ENCODE data around the gene NOP10. TPM values are rescaled to one million over a fixed set of nuclear protein-coding genes. Genes with fewer than 3 reads are reported as not detected.

NOP10 gene
- total and polyA plus RNA-seq, 7 experiments from 2014 or later: 31.9 to 371 (median 77.8) TPM

- Mint-ChIP-seq H3K36me3 (peaks cover 0 to 11% (median 8%) of the 10 kb centered on the region in 5 donors), H3K4me3 (peak overlapping the region in 4 of 10 donors; percentile 10 to 78 (median 38)), H3K27me3 (no peaks in the 10 kb centered on the region), H3K9me3 (no peaks in the 10 kb centered on the region), H3K4me1 (peaks cover 42 to 93% (median 61%) of the 10 kb centered on the region in 7 donors), H3K27ac (peak overlapping the region in 5 of 9 donors; percentile 22 to 93 (median 48))
- POLR2A ChIA-PET: interaction anchor here (0.7 to 10.9 kb wide), 5 partner anchors 11 to 25 kb away, joined by 3 to 151 read pairs (median 4); partner anchors contain the start of genes NOP10, NUTM1 and SLC12A6
- H3K4me1 ChIP-seq (ENCODE audit: control insufficient read depth in 2 of 2, insufficient read depth in 2 of 2, low read length in 2 of 2): peaks cover 0 to 44% of the 10 kb centered on the region in 2 donors
- CTCF ChIA-PET: interaction anchor here (1.4 kb wide), 1 partner anchor 18 kb away, joined by 4 read pairs; the partner anchor contains the start of genes NOP10 and NUTM1
- H3K4me3 ChIP-seq (ENCODE audit: low read length): no peak overlapping the region
- no peaks in the 10 kb centered on the region for H3K36me3 ChIP-seq (ENCODE audit: control insufficient read depth in 2 of 3, insufficient read depth in 3 of 3, low read length in 3 of 3)
- no peaks in the 10 kb centered on the region for H3K9me3 ChIP-seq (ENCODE audit: control insufficient read depth in 2 of 3, low read length in 3 of 3)
- no peak overlapping the region for H3K27ac ChIP-seq (ENCODE audit: low read depth, low read length)
- ATAC-seq: no peak
- intact Hi-C loops (cut with micrococcal nuclease): loop anchor here in 1 of 2 donors (1.0 kb wide), 1 partner anchor 9 kb away; no protein-coding TSS in a partner anchor
- no peak for DNase-seq
- no peaks in the 10 kb centered on the region for H3K27me3 ChIP-seq (ENCODE audit: control insufficient read depth in 2 of 2, insufficient read depth in 2 of 2, low read length in 2 of 2)
Measured at GRCh38 chr15:34324933-34325332, 18.0 kb downstream of the NOP10 start.

GRCh38 chr15:34323217-34323616 lies 19.7 kb downstream of the NOP10 start:
- ATAC-seq: no peak
- POLR2A ChIA-PET: interaction anchor here (10.9 kb wide), 1 partner anchor 13 kb away, joined by 151 read pairs; the partner anchor contains the start of gene SLC12A6

GRCh38 chr15:34318277-34319079 lies 24.5 kb downstream of the NOP10 start:
- H3K36me3 Mint-ChIP-seq: peaks cover 10 to 25% (median 17%) of the 10 kb centered on the region in 5 donors
- peak overlapping the region; percentile 92 to 99 (median 97) for H3K4me3 Mint-ChIP-seq
- ATAC-seq (peak; percentile 83), DNase-seq (peak in 4 of 9 donors; percentile 29 to 38 (median 36))
- Histone ChIP-seq H3K36me3 (ENCODE audit: control insufficient read depth in 2 of 3, insufficient read depth in 3 of 3, low read length in 3 of 3) (peaks cover 0 to 5% (median 0%) of the 10 kb centered on the region in 3 experiments), H3K9me3 (ENCODE audit: control insufficient read depth in 2 of 3, low read length in 3 of 3) (no peaks in the 10 kb centered on the region), H3K27ac (ENCODE audit: low read depth, low read length) (peak overlapping the region; percentile 76), H3K4me3 (ENCODE audit: low read length) (peak overlapping the region; percentile 71), H3K4me1 (ENCODE audit: control insufficient read depth in 2 of 2, insufficient read depth in 2 of 2, low read length in 2 of 2) (peaks cover 0 to 24% of the 10 kb centered on the region in 2 donors), H3K27me3 (ENCODE audit: control insufficient read depth in 2 of 2, insufficient read depth in 2 of 2, low read length in 2 of 2) (no peaks in the 10 kb centered on the region)
- H3K27ac Mint-ChIP-seq: peak overlapping the region; percentile 91 to 99 (median 95)
- intact Hi-C loops (cut with micrococcal nuclease): loop anchor here (1.0 to 5.0 kb wide), 5 partner anchors 10 to 49 kb away; partner anchors contain the start of genes LPCAT4 (in 1 of the 2) and SLC12A6 (in 1 of the 2)
- H3K9me3 Mint-ChIP-seq: no peaks in the 10 kb centered on the region
- H3K4me1 Mint-ChIP-seq: peaks cover 36 to 85% (median 62%) of the 10 kb centered on the region in 7 donors
- no peaks in the 10 kb centered on the region for H3K27me3 Mint-ChIP-seq
- ChIA-PET POLR2A (interaction anchor here (0.6 to 10.9 kb wide), 9 partner anchors 10 to 269 kb away, joined by 3 to 151 read pairs (median 4); partner anchors contain the start of genes GOLGA8B, LPCAT4, NOP10 and NUTM1), CTCF (interaction anchor here (1.0 to 2.5 kb wide), 3 partner anchors 9 to 49 kb away, joined by 3 to 15 read pairs (median 6); partner anchors contain the start of genes LPCAT4 and SLC12A6)

More at GRCh38 chr15:34323217-34323616, 19.7 kb downstream of the NOP10 start:
- Histone ChIP-seq H3K27me3 (ENCODE audit: control insufficient read depth in 2 of 2, insufficient read depth in 2 of 2, low read length in 2 of 2) (no peaks in the 10 kb centered on the region), H3K4me1 (ENCODE audit: control insufficient read depth in 2 of 2, insufficient read depth in 2 of 2, low read length in 2 of 2) (peaks cover 0 to 27% of the 10 kb centered on the region in 2 donors), H3K9me3 (ENCODE audit: control insufficient read depth in 2 of 3, low read length in 3 of 3) (no peaks in the 10 kb centered on the region), H3K36me3 (ENCODE audit: control insufficient read depth in 2 of 3, insufficient read depth in 3 of 3, low read length in 3 of 3) (no peaks in the 10 kb centered on the region), H3K4me3 (ENCODE audit: low read length) (no peak overlapping the region), H3K27ac (ENCODE audit: low read depth, low read length) (no peak overlapping the region)
- H3K27ac Mint-ChIP-seq: peak overlapping the region in 2 of 9 donors; percentile 20 to 43
- DNase-seq: no peak
- CTCF ChIA-PET: interaction anchor here (0.6 kb wide), 1 partner anchor 45 kb away, joined by 3 read pairs; no protein-coding TSS in a partner anchor
- intact Hi-C loops (cut with micrococcal nuclease): no loop called here
- H3K36me3 Mint-ChIP-seq: peaks cover 0 to 11% (median 7%) of the 10 kb centered on the region in 5 donors
- peaks cover 41 to 92% (median 58%) of the 10 kb centered on the region in 7 donors for H3K4me1 Mint-ChIP-seq
- H3K9me3 Mint-ChIP-seq: no peaks in the 10 kb centered on the region
- no peaks in the 10 kb centered on the region for H3K27me3 Mint-ChIP-seq
- peak overlapping the region in 1 of 10 donors; percentile 48 for H3K4me3 Mint-ChIP-seq

- Mint-ChIP-seq H3K9me3 (no peaks in the 10 kb centered on the region), H3K27me3 (no peaks in the 10 kb centered on the region), H3K4me3 (peak overlapping the region in 8 of 10 donors; percentile 36 to 96 (median 54)), H3K27ac (peak overlapping the region in 4 of 9 donors; percentile 12 to 53 (median 48)), H3K4me1 (peaks cover 39 to 83% (median 66%) of the 10 kb centered on the region in 7 donors), H3K36me3 (peaks cover 10 to 36% (median 26%) of the 10 kb centered on the region in 5 donors)
- ChIA-PET POLR2A (interaction anchor here (1.3 kb wide), 1 partner anchor 11 kb away, joined by 4 read pairs; no protein-coding TSS in a partner anchor), CTCF (interaction anchor here (0.9 to 1.4 kb wide), 2 partner anchors 29 to 53 kb away, joined by 3 to 5 read pairs; partner anchors contain the start of gene NUTM1)
- peaks cover 0 to 17% of the 10 kb centered on the region in 2 donors for H3K4me1 ChIP-seq (ENCODE audit: control insufficient read depth in 2 of 2, insufficient read depth in 2 of 2, low read length in 2 of 2)
- H3K27ac ChIP-seq (ENCODE audit: low read depth, low read length): no peak overlapping the region
- DNase-seq (no peak), ATAC-seq (no peak)
- no peak overlapping the region for H3K4me3 ChIP-seq (ENCODE audit: low read length)
- intact Hi-C loops (cut with micrococcal nuclease): loop anchor here (5.0 kb wide), 1 partner anchor 32 kb away; no protein-coding TSS in a partner anchor
- no peaks in the 10 kb centered on the region for H3K9me3 ChIP-seq (ENCODE audit: control insufficient read depth in 2 of 3, low read length in 3 of 3)
- H3K27me3 ChIP-seq (ENCODE audit: control insufficient read depth in 2 of 2, insufficient read depth in 2 of 2, low read length in 2 of 2): no peaks in the 10 kb centered on the region
- H3K36me3 ChIP-seq (ENCODE audit: control insufficient read depth in 2 of 3, insufficient read depth in 3 of 3, low read length in 3 of 3): peaks cover 0 to 5% (median 0%) of the 10 kb centered on the region in 3 experiments
Measured at GRCh38 chr15:34314491-34315490, 28.1 kb downstream of the NOP10 start.

GRCh38 chr15:34311563-34311962 lies 31.4 kb downstream of the NOP10 start:
- POLR2A ChIA-PET: interaction anchor here (0.6 to 1.2 kb wide), 2 partner anchors 14 to 26 kb away, joined by 3 read pairs; partner anchors contain the start of gene SLC12A6
- peak overlapping the region in 2 of 10 donors; percentile 4 to 21 for H3K4me3 Mint-ChIP-seq
- H3K9me3 Mint-ChIP-seq: no peaks in the 10 kb centered on the region
- peaks cover 34 to 89% (median 75%) of the 10 kb centered on the region in 7 donors for H3K4me1 Mint-ChIP-seq
- peaks cover 14 to 52% (median 31%) of the 10 kb centered on the region in 5 donors for H3K36me3 Mint-ChIP-seq
- Histone ChIP-seq H3K9me3 (ENCODE audit: control insufficient read depth in 2 of 3, low read length in 3 of 3) (no peaks in the 10 kb centered on the region), H3K4me3 (ENCODE audit: low read length) (no peak overlapping the region), H3K27me3 (ENCODE audit: control insufficient read depth in 2 of 2, insufficient read depth in 2 of 2, low read length in 2 of 2) (no peaks in the 10 kb centered on the region), H3K36me3 (ENCODE audit: control insufficient read depth in 2 of 3, insufficient read depth in 3 of 3, low read length in 3 of 3) (peaks cover 0 to 5% (median 0%) of the 10 kb centered on the region in 3 experiments), H3K27ac (ENCODE audit: low read depth, low read length) (no peak overlapping the region), H3K4me1 (ENCODE audit: control insufficient read depth in 2 of 2, insufficient read depth in 2 of 2, low read length in 2 of 2) (peaks cover 0 to 16% of the 10 kb centered on the region in 2 donors)
- CTCF ChIA-PET: interaction anchor here (2.3 kb wide), 1 partner anchor 70 kb away, joined by 6 read pairs; no protein-coding TSS in a partner anchor
- intact Hi-C loops (cut with micrococcal nuclease): no loop called here
- H3K27me3 Mint-ChIP-seq: no peaks in the 10 kb centered on the region
- no peak for DNase-seq
- H3K27ac Mint-ChIP-seq: peak overlapping the region in 2 of 9 donors; percentile 21 to 46
- no peak for ATAC-seq

Measured in naive thymus-derived CD4-positive, alpha-beta T cell (primary cell).